AG09309 (cell line): ENCODE data around the gene ALKBH6.

Experiments
- DNase-seq: peaks from one replicate; pipeline ENCODE4 v3.0.0-alpha.2; 2010; ENCODE audit warnings: low read depth
- H3K4me3 ChIP-seq: 2 replicates; pipeline ENCODE4 v1.5.1; 2011; ENCODE audit warnings: mild to moderate bottlenecking, low read depth, low read length, moderate library complexity; ENCODE audit not compliant: control insufficient read depth
- TF ChIP-seq, protein P1 (sequence below): IDR thresholded peaks from 2 replicates; pipeline ENCODE4 v1.5.1; 2011; ENCODE audit warnings: mild to moderate bottlenecking, low read depth, low read length, inconsistent platforms; ENCODE audit not compliant: insufficient read depth, control insufficient read depth; ENCODE audit errors: missing control alignments

The ALKBH6 gene

GRCh38 chr19:36019061-36019670 is 5.2 kb upstream of the ALKBH6 start:
- no peak overlapping the region for H3K4me3 ChIP-seq
- no peak for DNase-seq
- TF ChIP-seq, protein P1, sequence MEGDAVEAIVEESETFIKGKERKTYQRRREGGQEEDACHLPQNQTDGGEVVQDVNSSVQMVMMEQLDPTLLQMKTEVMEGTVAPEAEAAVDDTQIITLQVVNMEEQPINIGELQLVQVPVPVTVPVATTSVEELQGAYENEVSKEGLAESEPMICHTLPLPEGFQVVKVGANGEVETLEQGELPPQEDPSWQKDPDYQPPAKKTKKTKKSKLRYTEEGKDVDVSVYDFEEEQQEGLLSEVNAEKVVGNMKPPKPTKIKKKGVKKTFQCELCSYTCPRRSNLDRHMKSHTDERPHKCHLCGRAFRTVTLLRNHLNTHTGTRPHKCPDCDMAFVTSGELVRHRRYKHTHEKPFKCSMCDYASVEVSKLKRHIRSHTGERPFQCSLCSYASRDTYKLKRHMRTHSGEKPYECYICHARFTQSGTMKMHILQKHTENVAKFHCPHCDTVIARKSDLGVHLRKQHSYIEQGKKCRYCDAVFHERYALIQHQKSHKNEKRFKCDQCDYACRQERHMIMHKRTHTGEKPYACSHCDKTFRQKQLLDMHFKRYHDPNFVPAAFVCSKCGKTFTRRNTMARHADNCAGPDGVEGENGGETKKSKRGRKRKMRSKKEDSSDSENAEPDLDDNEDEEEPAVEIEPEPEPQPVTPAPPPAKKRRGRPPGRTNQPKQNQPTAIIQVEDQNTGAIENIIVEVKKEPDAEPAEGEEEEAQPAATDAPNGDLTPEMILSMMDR = no peak

- peak overlapping the region; percentile 83 for H3K4me3 ChIP-seq
- TF ChIP-seq, protein P1 = no peak
- no peak for DNase-seq
Observed at GRCh38 chr19:36013280-36014011, 567 bp downstream of the ALKBH6 start.

- no peak for DNase-seq
- TF ChIP-seq, protein P1 = no peak
- no peak overlapping the region for H3K4me3 ChIP-seq
Observed at GRCh38 chr19:36010402-36010801, 3.6 kb downstream of the ALKBH6 start.

DNA sequence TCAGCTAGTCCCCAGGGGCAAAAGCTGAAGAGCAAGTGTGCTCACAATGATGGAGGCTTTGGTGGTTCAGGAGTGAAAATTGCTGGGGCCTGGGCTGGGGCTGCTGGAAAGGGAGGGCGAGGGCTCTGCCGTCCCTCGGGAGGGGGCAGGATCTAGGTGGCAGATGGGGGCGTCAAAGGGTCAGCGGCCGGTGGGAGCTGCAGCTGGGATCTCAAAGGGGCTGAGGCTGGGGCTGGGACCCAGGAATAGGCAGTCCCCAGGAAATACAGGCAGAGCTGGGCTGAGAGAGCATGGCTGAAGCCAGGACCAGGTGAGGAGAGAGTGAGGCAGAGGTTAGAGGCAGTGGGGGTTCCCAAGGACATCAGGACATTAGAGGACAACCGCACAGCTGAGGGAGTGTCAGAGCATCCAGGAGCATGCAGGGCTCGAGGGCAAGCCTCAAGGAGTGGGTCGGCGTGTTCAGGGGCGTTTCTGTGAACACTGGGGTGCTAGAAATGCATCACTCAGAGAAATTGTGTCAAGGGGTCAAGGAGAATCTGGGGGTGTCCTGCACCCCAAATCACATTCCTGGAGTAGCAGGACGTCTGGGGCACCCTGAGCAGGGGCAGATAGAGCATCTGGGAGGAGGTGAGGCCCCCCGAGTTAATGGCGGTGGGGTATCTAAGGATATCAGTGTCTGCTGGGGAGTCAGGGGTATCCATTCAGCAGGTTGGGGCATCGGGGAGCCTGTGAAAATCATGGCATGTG is 4.2 kb downstream of the ALKBH6 start:
- peak overlapping the region; percentile 52 for H3K4me3 ChIP-seq
- no peak for DNase-seq
- TF ChIP-seq, protein P1 = no peak

GRCh38 chr19:36009220-36009619 is 4.8 kb downstream of the ALKBH6 start:
- peak overlapping the region; percentile 52 for H3K4me3 ChIP-seq
- no peak for DNase-seq
- TF ChIP-seq, protein P1 = no peak

- TF ChIP-seq, protein P1 = no peak
- no peak for DNase-seq
- peak within 1 kb of the TSS; percentile 52 for H3K4me3 ChIP-seq
Observed at GRCh38 chr19:36008336-36008978, 5.6 kb downstream of the ALKBH6 start, which contains the start of gene SYNE4. Gene SYNE4 (minus strand): TSS chr19:36008813. CDS start chr19:36008681, 132 bp downstream.
